ENCODE results near the gene YIPF2.

GRCh38 chr19:10963865-10964264 is 35.4 kb upstream of the YIPF2 start:
- TF ChIP-seq EP300 (IDR thresholded peaks at IDR 0.05) (no peak), CTCF (IDR thresholded peaks at IDR 0.05) (no peak), RFX5 (IDR thresholded peaks at IDR 0.05) (no peak), USF2 (IDR thresholded peaks at IDR 0.05) (no peak), POLR2A (IDR thresholded peaks at IDR 0.05; ENCODE audit: low read length) (no peak), SREBF2 (IDR thresholded peaks at IDR 0.05) (no peak), MAX (IDR thresholded peaks at IDR 0.05) (no peak)

All from A549 (cell line).